ENCODE measurements around the gene OGFOD3.

The OGFOD3 gene

DNA sequence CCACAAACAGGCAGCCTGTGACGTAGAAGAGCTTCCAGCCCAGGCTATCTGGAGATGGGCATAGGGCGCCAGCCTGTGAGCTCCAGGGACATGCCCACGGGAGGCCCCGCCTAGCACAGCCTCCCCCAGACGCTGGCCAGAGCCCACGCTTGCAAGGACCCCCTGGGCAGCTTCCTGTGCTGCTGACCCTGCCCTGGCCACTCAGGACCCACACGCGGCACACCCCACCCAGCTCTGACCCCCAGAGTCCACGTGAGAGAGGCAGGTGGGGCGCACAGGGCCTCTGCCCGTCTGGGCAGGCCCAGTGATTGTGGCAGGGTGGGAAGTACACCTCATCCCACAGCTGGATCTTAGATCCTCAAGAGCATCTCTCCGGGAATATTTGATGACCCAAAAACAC, 28.3 kb upstream of the OGFOD3 start:
- H3K4me3 ChIP-seq (ENCODE audit: low read depth, low read length), result no peak overlapping the region
- no peaks in the 10 kb centered on the region for H3K27me3 ChIP-seq (ENCODE audit: insufficient read depth, low read depth, severe bottlenecking)
- TF ChIP-seq, protein P1, sequence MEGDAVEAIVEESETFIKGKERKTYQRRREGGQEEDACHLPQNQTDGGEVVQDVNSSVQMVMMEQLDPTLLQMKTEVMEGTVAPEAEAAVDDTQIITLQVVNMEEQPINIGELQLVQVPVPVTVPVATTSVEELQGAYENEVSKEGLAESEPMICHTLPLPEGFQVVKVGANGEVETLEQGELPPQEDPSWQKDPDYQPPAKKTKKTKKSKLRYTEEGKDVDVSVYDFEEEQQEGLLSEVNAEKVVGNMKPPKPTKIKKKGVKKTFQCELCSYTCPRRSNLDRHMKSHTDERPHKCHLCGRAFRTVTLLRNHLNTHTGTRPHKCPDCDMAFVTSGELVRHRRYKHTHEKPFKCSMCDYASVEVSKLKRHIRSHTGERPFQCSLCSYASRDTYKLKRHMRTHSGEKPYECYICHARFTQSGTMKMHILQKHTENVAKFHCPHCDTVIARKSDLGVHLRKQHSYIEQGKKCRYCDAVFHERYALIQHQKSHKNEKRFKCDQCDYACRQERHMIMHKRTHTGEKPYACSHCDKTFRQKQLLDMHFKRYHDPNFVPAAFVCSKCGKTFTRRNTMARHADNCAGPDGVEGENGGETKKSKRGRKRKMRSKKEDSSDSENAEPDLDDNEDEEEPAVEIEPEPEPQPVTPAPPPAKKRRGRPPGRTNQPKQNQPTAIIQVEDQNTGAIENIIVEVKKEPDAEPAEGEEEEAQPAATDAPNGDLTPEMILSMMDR (IDR thresholded peaks at IDR 0.05; ENCODE audit: low read depth, low read length), result no peak
- peaks cover under 1% of the 10 kb centered on the region for H3K9me3 ChIP-seq (ENCODE audit: severe bottlenecking)
- H3K36me3 ChIP-seq, result peaks cover 54% of the 10 kb centered on the region
- DNase-seq, result no peak
- no peak overlapping the region for H3K27ac ChIP-seq

DNA sequence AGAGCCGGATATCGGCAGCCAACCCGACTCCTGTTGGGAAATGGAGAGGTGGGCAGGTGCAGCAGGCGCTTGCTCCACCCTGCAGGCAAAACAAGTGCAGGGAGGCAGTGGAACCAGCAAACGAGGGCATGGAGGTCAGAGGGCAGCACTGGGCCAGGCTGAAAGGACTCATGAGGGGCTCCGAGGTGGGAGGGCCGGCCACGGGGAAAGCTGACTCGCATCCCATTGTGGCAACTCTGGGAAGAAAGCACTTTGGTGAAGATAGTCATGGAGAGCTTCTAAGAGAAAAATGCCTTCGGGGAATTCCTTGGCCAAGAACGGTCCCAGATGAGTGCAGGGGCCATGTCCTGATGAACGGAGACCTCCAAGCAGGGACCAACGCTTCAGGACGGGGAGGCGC, 27.7 kb upstream of the OGFOD3 start:
- H3K36me3 ChIP-seq, result peaks cover 56% of the 10 kb centered on the region

GRCh38 chr17:82445542-82445941, 27.2 kb upstream of the OGFOD3 start:
- peaks cover 56% of the 10 kb centered on the region for H3K36me3 ChIP-seq
- TF ChIP-seq, protein P1 (IDR thresholded peaks at IDR 0.05; ENCODE audit: low read depth, low read length), result no peak

More for the DNA sequence above, 27.7 kb upstream of the OGFOD3 start:
- H3K9me3 ChIP-seq (ENCODE audit: severe bottlenecking), result no peaks in the 10 kb centered on the region
- H3K27me3 ChIP-seq (ENCODE audit: insufficient read depth, low read depth, severe bottlenecking), result no peaks in the 10 kb centered on the region
- no peak overlapping the region for H3K4me3 ChIP-seq (ENCODE audit: low read depth, low read length)
- no peak overlapping the region for H3K27ac ChIP-seq
- TF ChIP-seq, protein P1 (IDR thresholded peaks at IDR 0.05; ENCODE audit: low read depth, low read length), result no peak
- DNase-seq, result no peak

DNA sequence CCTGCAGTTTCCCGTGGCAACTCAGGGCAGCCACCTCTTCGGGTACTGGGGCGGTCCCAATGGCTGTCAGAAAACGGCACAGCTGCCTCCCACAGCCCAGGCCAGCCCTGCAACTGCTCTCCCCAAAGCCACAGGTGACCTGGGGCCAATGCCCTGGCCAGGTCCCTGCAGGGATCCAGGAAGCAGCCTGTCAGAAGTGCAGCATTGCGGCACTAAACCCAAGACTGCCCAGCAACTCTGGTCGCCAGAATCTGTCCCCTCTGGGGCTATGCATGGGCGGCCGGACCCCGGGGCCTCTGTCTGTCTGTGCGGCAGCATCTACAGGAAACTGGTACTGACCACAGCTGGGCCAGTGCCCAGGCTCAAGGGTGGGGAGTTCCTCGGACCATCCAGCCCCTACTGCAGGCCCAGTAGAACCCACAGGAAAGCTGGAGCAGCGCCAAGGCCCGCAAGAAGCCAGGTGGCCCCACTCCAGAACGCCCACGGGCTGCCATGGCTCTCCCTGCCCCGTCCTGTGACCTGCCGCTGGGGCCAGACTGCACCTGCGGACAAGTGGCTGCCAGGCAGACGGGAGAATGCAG, 26.6 kb upstream of the OGFOD3 start:
- no peak overlapping the region for H3K4me3 ChIP-seq (ENCODE audit: low read depth, low read length)
- no peak for DNase-seq
- TF ChIP-seq, protein P1 (IDR thresholded peaks at IDR 0.05; ENCODE audit: low read depth, low read length), result no peak
- H3K36me3 ChIP-seq, result peaks cover 55% of the 10 kb centered on the region
- H3K9me3 ChIP-seq (ENCODE audit: severe bottlenecking), result no peaks in the 10 kb centered on the region
- H3K27ac ChIP-seq, result no peak overlapping the region
- no peaks in the 10 kb centered on the region for H3K27me3 ChIP-seq (ENCODE audit: insufficient read depth, low read depth, severe bottlenecking)

More at GRCh38 chr17:82445542-82445941, 27.2 kb upstream of the OGFOD3 start:
- no peaks in the 10 kb centered on the region for H3K27me3 ChIP-seq (ENCODE audit: insufficient read depth, low read depth, severe bottlenecking)
- no peak overlapping the region for H3K4me3 ChIP-seq (ENCODE audit: low read depth, low read length)
- no peak for DNase-seq
- no peaks in the 10 kb centered on the region for H3K9me3 ChIP-seq (ENCODE audit: severe bottlenecking)
- no peak overlapping the region for H3K27ac ChIP-seq

DNA sequence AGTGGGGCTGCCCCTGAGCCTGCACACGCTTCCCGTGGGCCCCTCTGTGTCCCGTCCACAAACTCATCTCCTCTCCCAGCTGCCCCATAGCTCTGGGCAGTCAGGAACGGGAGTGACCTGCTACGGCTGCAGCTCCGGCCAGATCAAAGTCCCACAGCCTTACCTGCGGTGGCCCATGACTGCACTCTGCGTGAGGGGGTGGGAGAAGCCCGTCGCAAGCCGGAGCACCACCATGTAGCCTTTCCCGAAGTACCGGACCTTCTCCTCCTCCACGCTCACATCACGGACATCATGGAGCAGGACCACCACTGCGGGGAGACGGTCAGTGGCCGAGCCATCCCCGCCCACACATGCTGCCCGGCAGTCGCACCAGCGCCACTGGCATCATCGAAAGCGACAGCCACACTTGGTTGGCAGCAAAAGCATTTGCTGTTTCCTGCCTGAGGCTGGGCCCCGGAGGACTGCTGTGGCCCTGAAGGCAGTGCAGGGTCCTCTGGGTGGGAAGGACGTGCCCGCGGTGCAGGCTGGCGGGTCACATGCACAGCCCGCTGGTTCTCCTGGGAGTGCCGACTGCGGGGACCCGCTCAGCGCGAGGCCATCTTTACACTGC, 26.0 kb upstream of the OGFOD3 start:
- H3K27me3 ChIP-seq (ENCODE audit: insufficient read depth, low read depth, severe bottlenecking), result no peaks in the 10 kb centered on the region
- H3K4me3 ChIP-seq (ENCODE audit: low read depth, low read length), result no peak overlapping the region
- DNase-seq, result no peak
- no peaks in the 10 kb centered on the region for H3K9me3 ChIP-seq (ENCODE audit: severe bottlenecking)
- TF ChIP-seq, protein P1 (IDR thresholded peaks at IDR 0.05; ENCODE audit: low read depth, low read length), result no peak
- H3K36me3 ChIP-seq, result peaks cover 62% of the 10 kb centered on the region
- H3K27ac ChIP-seq, result no peak overlapping the region

All from WERI-Rb-1 (cell line).